Measurements from ENCODE around the gene JMJD7. TPM values are rescaled to one million over a fixed set of nuclear protein-coding genes. Genes with fewer than 3 reads are reported as not detected.

Gene JMJD7
- total and polyA plus RNA-seq, 2 donors, result 7.2 to 15.6 TPM

GRCh38 chr15:41860049-41860828, 32.3 kb downstream of the JMJD7 start:
- Histone ChIP-seq H3K9me3 (ENCODE audit: control insufficient read depth in 2 of 2, insufficient read depth in 1 of 2, low read length in 1 of 2) (no peaks in the 10 kb centered on the region), H3K4me1 (ENCODE audit: control insufficient read depth in 2 of 2, insufficient read depth in 2 of 2, low read length in 2 of 2) (peaks cover 2 to 13% of the 10 kb centered on the region in 2 donors), H3K4me3 (ENCODE audit: low read length in 2 of 2) (no peak overlapping the region), H3K36me3 (ENCODE audit: control insufficient read depth in 2 of 2, insufficient read depth in 2 of 2, low read length in 1 of 2) (no peaks in the 10 kb centered on the region), H3K27ac (ENCODE audit: low read depth in 1 of 2, low read length in 1 of 2) (no peak overlapping the region), H3K27me3 (ENCODE audit: control insufficient read depth in 2 of 2, insufficient read depth in 1 of 2, low read length in 1 of 2) (no peaks in the 10 kb centered on the region)
- WGBS, result 50% methylated on average over 15 of the region's 15 CpGs
- no peak for DNase-seq (ENCODE audit: low read depth in 6 of 9, low spot score in 9 of 9)

- peaks cover 2 to 8% of the 10 kb centered on the region in 2 donors for H3K4me1 ChIP-seq (ENCODE audit: control insufficient read depth in 2 of 2, insufficient read depth in 2 of 2, low read length in 2 of 2)
- H3K27ac ChIP-seq (ENCODE audit: low read depth in 1 of 2, low read length in 1 of 2), result no peak overlapping the region
- no peak overlapping the region for H3K4me3 ChIP-seq (ENCODE audit: low read length in 2 of 2)
- H3K36me3 ChIP-seq (ENCODE audit: control insufficient read depth in 2 of 2, insufficient read depth in 2 of 2, low read length in 1 of 2), result no peaks in the 10 kb centered on the region
- WGBS, result 96% methylated on average over 18 of the region's 18 CpGs
- DNase-seq (ENCODE audit: low read depth in 6 of 9, low spot score in 9 of 9), result no peak
- H3K27me3 ChIP-seq (ENCODE audit: control insufficient read depth in 2 of 2, insufficient read depth in 1 of 2, low read length in 1 of 2), result no peaks in the 10 kb centered on the region
- H3K9me3 ChIP-seq (ENCODE audit: control insufficient read depth in 2 of 2, insufficient read depth in 1 of 2, low read length in 1 of 2), result no peaks in the 10 kb centered on the region
Observed at GRCh38 chr15:41861736-41862356, 34.0 kb downstream of the JMJD7 start.

GRCh38 chr15:41862515-41863116, 34.7 kb downstream of the JMJD7 start:
- no peak overlapping the region for H3K4me3 ChIP-seq (ENCODE audit: low read length in 2 of 2)
- no peaks in the 10 kb centered on the region for H3K36me3 ChIP-seq (ENCODE audit: control insufficient read depth in 2 of 2, insufficient read depth in 2 of 2, low read length in 1 of 2)
- DNase-seq (ENCODE audit: low read depth in 6 of 9, low spot score in 9 of 9), result no peak
- H3K27ac ChIP-seq (ENCODE audit: low read depth in 1 of 2, low read length in 1 of 2), result no peak overlapping the region
- H3K4me1 ChIP-seq (ENCODE audit: control insufficient read depth in 2 of 2, insufficient read depth in 2 of 2, low read length in 2 of 2), result peaks cover 2 to 8% of the 10 kb centered on the region in 2 donors
- no peaks in the 10 kb centered on the region for H3K27me3 ChIP-seq (ENCODE audit: control insufficient read depth in 2 of 2, insufficient read depth in 1 of 2, low read length in 1 of 2)
- 86% methylated on average over 19 of the region's 19 CpGs for WGBS
- H3K9me3 ChIP-seq (ENCODE audit: control insufficient read depth in 2 of 2, insufficient read depth in 1 of 2, low read length in 1 of 2), result no peaks in the 10 kb centered on the region

GRCh38 chr15:41865490-41866055, 37.7 kb downstream of the JMJD7 start:
- WGBS, result 95% methylated on average over 18 of the region's 18 CpGs
- DNase-seq (ENCODE audit: low read depth in 6 of 9, low spot score in 9 of 9), result no peak

GRCh38 chr15:41866263-41866703, 38.4 kb downstream of the JMJD7 start:
- no peak for DNase-seq (ENCODE audit: low read depth in 6 of 9, low spot score in 9 of 9)
- Histone ChIP-seq H3K27me3 (ENCODE audit: control insufficient read depth in 2 of 2, insufficient read depth in 1 of 2, low read length in 1 of 2) (no peaks in the 10 kb centered on the region), H3K27ac (ENCODE audit: low read depth in 1 of 2, low read length in 1 of 2) (no peak overlapping the region), H3K9me3 (ENCODE audit: control insufficient read depth in 2 of 2, insufficient read depth in 1 of 2, low read length in 1 of 2) (no peaks in the 10 kb centered on the region), H3K36me3 (ENCODE audit: control insufficient read depth in 2 of 2, insufficient read depth in 2 of 2, low read length in 1 of 2) (no peaks in the 10 kb centered on the region), H3K4me1 (ENCODE audit: control insufficient read depth in 2 of 2, insufficient read depth in 2 of 2, low read length in 2 of 2) (peaks cover 0 to 11% of the 10 kb centered on the region in 2 donors), H3K4me3 (ENCODE audit: low read length in 2 of 2) (no peak overlapping the region)
- 93% methylated on average over 8 of the region's 8 CpGs for WGBS

More at GRCh38 chr15:41865490-41866055, 37.7 kb downstream of the JMJD7 start:
- Histone ChIP-seq H3K36me3 (ENCODE audit: control insufficient read depth in 2 of 2, insufficient read depth in 2 of 2, low read length in 1 of 2) (no peaks in the 10 kb centered on the region), H3K27ac (ENCODE audit: low read depth in 1 of 2, low read length in 1 of 2) (no peak overlapping the region), H3K9me3 (ENCODE audit: control insufficient read depth in 2 of 2, insufficient read depth in 1 of 2, low read length in 1 of 2) (no peaks in the 10 kb centered on the region), H3K4me1 (ENCODE audit: control insufficient read depth in 2 of 2, insufficient read depth in 2 of 2, low read length in 2 of 2) (peaks cover 0 to 5% of the 10 kb centered on the region in 2 donors), H3K4me3 (ENCODE audit: low read length in 2 of 2) (no peak overlapping the region), H3K27me3 (ENCODE audit: control insufficient read depth in 2 of 2, insufficient read depth in 1 of 2, low read length in 1 of 2) (no peaks in the 10 kb centered on the region)

GRCh38 chr15:41866872-41867579, 39.1 kb downstream of the JMJD7 start:
- 92% methylated on average over 25 of the region's 25 CpGs for whole genome bisulfite sequencing
- peaks cover 0 to 12% of the 10 kb centered on the region in 2 donors for H3K4me1 ChIP-seq (ENCODE audit: control insufficient read depth in 2 of 2, insufficient read depth in 2 of 2, low read length in 2 of 2)
- DNase-seq (ENCODE audit: low read depth in 6 of 9, low spot score in 9 of 9), result no peak

GRCh38 chr15:41868321-41868720, 40.4 kb downstream of the JMJD7 start:
- H3K9me3 ChIP-seq (ENCODE audit: control insufficient read depth in 2 of 2, insufficient read depth in 1 of 2, low read length in 1 of 2), result no peaks in the 10 kb centered on the region
- 97% methylated on average over 15 of the region's 15 CpGs for WGBS

More at GRCh38 chr15:41866872-41867579, 39.1 kb downstream of the JMJD7 start:
- Histone ChIP-seq H3K27ac (ENCODE audit: low read depth in 1 of 2, low read length in 1 of 2) (no peak overlapping the region), H3K36me3 (ENCODE audit: control insufficient read depth in 2 of 2, insufficient read depth in 2 of 2, low read length in 1 of 2) (no peaks in the 10 kb centered on the region), H3K4me3 (ENCODE audit: low read length in 2 of 2) (no peak overlapping the region), H3K9me3 (ENCODE audit: control insufficient read depth in 2 of 2, insufficient read depth in 1 of 2, low read length in 1 of 2) (no peaks in the 10 kb centered on the region), H3K27me3 (ENCODE audit: control insufficient read depth in 2 of 2, insufficient read depth in 1 of 2, low read length in 1 of 2) (no peaks in the 10 kb centered on the region)

GRCh38 chr15:41869770-41870688, 42.1 kb downstream of the JMJD7 start:
- H3K27ac ChIP-seq (ENCODE audit: low read depth in 1 of 2, low read length in 1 of 2), result peak overlapping the region in 1 of 2 donors; percentile 37
- H3K4me1 ChIP-seq (ENCODE audit: control insufficient read depth in 2 of 2, insufficient read depth in 2 of 2, low read length in 2 of 2), result peaks cover 0 to 12% of the 10 kb centered on the region in 2 donors
- no peak overlapping the region for H3K4me3 ChIP-seq (ENCODE audit: low read length in 2 of 2)
- DNase-seq (ENCODE audit: low read depth in 6 of 9, low spot score in 9 of 9), result no peak
- H3K9me3 ChIP-seq (ENCODE audit: control insufficient read depth in 2 of 2, insufficient read depth in 1 of 2, low read length in 1 of 2), result no peaks in the 10 kb centered on the region
- H3K27me3 ChIP-seq (ENCODE audit: control insufficient read depth in 2 of 2, insufficient read depth in 1 of 2, low read length in 1 of 2), result no peaks in the 10 kb centered on the region
- H3K36me3 ChIP-seq (ENCODE audit: control insufficient read depth in 2 of 2, insufficient read depth in 2 of 2, low read length in 1 of 2), result no peaks in the 10 kb centered on the region
- WGBS, result 94% methylated on average over 42 of the region's 42 CpGs

More at GRCh38 chr15:41868321-41868720, 40.4 kb downstream of the JMJD7 start:
- Histone ChIP-seq H3K27me3 (ENCODE audit: control insufficient read depth in 2 of 2, insufficient read depth in 1 of 2, low read length in 1 of 2) (no peaks in the 10 kb centered on the region), H3K4me3 (ENCODE audit: low read length in 2 of 2) (no peak overlapping the region), H3K4me1 (ENCODE audit: control insufficient read depth in 2 of 2, insufficient read depth in 2 of 2, low read length in 2 of 2) (peaks cover 0 to 12% of the 10 kb centered on the region in 2 donors), H3K36me3 (ENCODE audit: control insufficient read depth in 2 of 2, insufficient read depth in 2 of 2, low read length in 1 of 2) (no peaks in the 10 kb centered on the region), H3K27ac (ENCODE audit: low read depth in 1 of 2, low read length in 1 of 2) (no peak overlapping the region)
- no peak for DNase-seq (ENCODE audit: low read depth in 6 of 9, low spot score in 9 of 9)

Measured in thymus (tissue), 11 donors.